ENCODE measurements around the gene NR0B2.
A peak's percentile ranks its signal among the peaks of the same experiment; 100 is the strongest.

Gene NR0B2

DNA sequence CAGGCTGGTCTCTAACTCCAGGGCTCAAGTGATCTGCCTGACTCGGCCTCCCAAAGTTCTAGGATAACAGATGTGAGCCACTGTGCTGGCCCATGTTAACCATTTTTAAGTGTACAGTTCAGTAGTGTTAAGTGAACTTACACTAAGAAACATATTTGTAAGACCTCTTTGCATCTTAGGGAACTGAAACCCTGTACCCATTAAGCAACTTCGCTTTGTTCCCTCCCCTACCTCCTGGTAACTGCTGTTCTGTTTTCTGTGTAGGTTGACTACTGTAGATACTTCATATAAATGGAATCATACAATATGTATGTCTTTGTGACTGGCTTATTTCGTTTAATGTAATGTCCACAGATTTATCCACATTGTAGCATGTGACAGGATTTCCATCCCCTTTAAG is 18.8 kb upstream of the NR0B2 start:
- no peak for DNase-seq

GRCh38 chr1:26923711-26924110 is 9.9 kb upstream of the NR0B2 start:
- peak; percentile 9 for DNase-seq

- no peak for DNase-seq
Observed at GRCh38 chr1:26922901-26923300, 9.1 kb upstream of the NR0B2 start.

DNA sequence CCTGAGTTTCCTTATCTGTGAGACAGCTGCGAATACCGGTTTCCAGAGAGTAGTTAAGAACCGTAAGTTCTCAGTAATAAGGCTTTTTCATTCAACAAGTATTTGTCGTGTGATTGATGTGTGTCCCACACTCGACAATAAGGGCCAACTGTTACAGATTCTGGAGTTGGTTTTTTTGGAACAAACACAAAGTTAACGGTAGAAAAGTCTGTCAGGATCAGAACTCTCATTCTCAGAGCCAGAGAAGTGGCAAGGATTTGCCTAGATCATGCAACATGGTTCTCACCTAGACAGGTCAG is 8.6 kb upstream of the NR0B2 start:
- DNase-seq = no peak

GRCh38 chr1:26921540-26922430 is 8.0 kb upstream of the NR0B2 start, which contains the start of gene NUDC:
NUDC (plus strand) TSS chr1:26921743; CDS start chr1:26921849, 106 bp downstream.
- peak; percentile 97 for DNase-seq

- no peak for DNase-seq
Observed at GRCh38 chr1:26921126-26921539, 7.4 kb upstream of the NR0B2 start.

DNA sequence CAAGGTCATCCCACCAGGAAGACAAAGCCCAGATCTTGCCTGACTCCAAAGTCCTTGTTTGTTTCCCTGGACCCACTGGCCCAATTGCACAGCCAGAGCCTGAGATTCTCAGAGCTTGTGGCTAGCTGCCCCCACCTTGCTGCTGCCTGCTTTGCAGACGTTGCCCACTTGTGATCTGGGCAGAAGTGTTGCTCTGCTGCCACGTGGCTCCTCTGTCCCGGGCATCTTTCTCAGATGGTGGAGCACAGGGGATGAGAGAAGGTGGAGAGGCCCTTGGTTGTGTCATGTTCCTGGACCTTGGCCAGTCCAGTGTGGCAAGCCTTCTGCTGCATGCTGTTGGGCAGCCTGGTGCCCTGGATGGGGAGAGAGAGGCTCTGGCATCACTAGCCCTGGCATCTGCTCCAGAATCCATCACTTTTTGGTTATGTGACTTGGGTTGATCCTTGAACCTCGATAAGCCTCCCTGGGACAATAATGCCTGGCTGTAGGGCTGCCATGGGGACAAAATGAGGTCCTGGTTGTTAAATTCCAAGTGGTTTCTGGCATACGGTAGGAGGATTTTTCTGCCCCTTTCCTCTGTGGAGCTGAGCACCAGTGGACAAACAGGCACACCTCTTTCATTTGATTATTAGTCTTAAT is 1.5 kb upstream of the NR0B2 start:
- no peak for DNase-seq

- DNase-seq = no peak
Observed at GRCh38 chr1:26913389-26913753, 404 bp downstream of the NR0B2 start.

DNA sequence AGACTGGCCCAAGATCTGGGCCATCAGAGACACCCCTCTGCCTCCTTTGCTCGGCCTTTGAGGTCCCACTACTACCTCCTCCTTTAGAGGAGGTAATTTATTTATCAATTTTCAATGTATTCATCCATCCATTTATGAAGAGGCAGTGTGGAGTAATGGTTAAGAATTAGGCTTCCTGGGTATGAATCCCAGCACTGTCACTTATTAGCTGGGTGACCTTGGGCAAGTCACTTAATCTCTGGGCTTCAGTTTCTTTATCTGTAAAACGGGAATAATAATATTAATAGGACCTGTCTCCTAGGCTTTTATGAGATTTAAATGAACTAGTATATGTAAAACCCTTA is 1.7 kb downstream of the NR0B2 start:
- no peak for DNase-seq

GRCh38 chr1:26911399-26912146 is 2.2 kb downstream of the NR0B2 start:
- no peak for DNase-seq

GRCh38 chr1:26910343-26911160 is 3.2 kb downstream of the NR0B2 start:
- DNase-seq = no peak

- no peak for DNase-seq
Observed at GRCh38 chr1:26909951-26910342, 3.8 kb downstream of the NR0B2 start.

DNA sequence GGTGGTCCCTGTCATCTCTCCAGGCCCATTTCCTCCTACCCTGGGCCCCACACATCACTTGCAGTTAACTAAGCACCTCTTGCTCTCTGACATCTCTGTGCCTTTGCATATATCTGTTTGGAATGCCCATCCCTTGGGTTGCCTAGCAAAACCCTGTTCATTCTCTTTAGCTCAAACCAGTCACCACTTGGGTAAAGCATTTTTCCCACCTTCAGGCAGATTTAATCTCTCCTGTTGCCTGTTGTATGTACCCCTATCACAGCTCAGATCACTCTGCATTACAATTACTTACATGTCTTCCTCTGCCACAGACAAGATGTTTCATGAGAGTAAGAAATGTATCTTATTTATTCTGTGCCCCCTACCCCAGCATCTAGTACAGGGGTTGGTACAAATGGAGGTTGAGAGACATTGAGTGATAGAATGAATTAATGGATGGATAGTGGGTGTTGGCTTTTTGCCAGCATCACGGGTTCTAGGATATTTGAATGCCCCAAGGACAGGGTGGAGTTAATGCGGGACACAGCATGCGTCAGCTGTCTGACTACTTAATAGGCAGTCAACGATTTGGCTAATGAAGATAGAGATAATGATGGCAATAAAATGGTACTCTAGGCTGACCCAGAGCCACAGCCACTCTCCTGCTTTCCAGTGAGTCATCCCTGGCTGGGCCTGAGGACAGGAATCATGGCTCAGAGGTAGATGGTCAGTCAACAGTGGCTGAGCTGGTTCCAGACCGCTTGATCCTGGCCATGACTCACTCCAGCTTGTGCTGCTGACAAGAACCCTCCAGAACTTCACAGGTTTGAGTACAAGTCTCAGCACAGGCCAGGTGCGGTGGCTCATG is 6.5 kb downstream of the NR0B2 start:
- DNase-seq = no peak

- no peak for DNase-seq
Observed at GRCh38 chr1:26900815-26901511, 12.8 kb downstream of the NR0B2 start.

GRCh38 chr1:26900001-26900814 is 13.6 kb downstream of the NR0B2 start, which contains the start of gene GPATCH3:
GPATCH3 (minus strand) TSS chr1:26900467; CDS start chr1:26900442, 25 bp downstream.
- DNase-seq = peak; percentile 89

- no peak for DNase-seq
Observed at GRCh38 chr1:26897351-26897750, 16.4 kb downstream of the NR0B2 start.

- DNase-seq = no peak
Observed at GRCh38 chr1:26894263-26894662, 19.5 kb downstream of the NR0B2 start.

GRCh38 chr1:26890467-26890796 is 23.3 kb downstream of the NR0B2 start:
- no peak for DNase-seq

DNA sequence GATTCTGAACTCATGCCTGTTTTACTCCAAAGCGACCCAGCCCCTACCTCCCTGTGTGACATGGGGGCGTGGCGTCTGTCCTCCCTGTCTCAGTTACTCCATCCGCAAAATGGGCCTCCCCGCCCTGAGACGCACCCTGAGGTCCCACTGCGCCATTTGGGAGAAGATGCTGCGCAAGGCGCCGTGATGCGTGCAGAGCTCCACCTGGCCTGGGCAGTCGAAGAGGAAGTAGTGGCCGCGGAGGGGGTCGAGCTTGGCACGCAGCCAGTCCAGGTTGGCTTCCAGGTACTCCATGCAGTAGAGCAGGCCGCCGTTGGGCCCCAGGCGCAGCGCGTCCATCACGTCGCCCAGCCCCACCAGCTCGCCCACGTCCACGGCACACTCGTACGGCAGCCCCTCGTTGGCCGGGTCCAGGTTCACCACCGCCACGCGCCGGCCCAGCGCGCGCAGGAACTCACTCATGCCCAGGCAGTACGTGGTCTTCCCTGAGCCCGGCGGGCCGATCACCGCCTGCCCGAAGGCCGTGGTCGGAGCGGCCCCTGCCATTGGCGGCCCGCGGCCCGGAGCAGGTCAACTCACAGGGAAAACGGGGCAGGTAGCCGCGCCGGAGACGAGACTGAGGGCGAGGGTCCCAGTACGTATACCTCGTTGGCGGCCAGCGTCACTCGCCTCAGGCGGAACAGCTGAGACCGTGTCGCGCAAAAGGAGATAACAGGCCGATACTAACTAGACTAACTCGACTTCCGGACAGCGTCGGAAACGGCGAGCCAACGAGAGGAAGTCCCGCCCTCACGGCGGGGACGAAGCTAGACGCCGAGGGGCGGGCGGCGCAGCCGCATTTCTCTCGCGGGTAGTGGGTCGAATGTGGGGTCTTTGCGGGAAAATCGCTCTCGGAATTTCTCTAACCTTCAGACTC is 24.0 kb downstream of the NR0B2 start, which contains the start of gene GPN2:
Gene GPN2 (minus strand): TSS at position 733 of the 916 bp plus-strand sequence. CDS start 187 bp downstream, at position 546.
- peak; percentile 77 for DNase-seq
